A549 (cell line): ENCODE data around the gene NEUROD1.

Source experiments
- CTCF ChIP-seq: fragments of >200 bp; sonication (Bioruptor Twin); formaldehyde crosslinking; IDR thresholded peaks from 3 replicates; pipeline ENCODE4 v1.5.1; 2016
- RNF2 ChIP-seq: fragments of 200-600 bp; sonication (generic); IDR thresholded peaks from 2 replicates; pipeline ENCODE4 v1.6.1; 2016; ENCODE audit warnings: low read depth, mild to moderate bottlenecking, antibody characterized with exemption, moderate library complexity, borderline replicate concordance
- SREBF2 ChIP-seq: fragments of 450-650 bp; IDR thresholded peaks from 2 replicates; pipeline ENCODE4 v1.6.1; 2014; ENCODE audit warnings: mild to moderate bottlenecking, moderate library complexity
- TF ChIP-seq, protein P1 (sequence below): IDR thresholded peaks from 2 replicates; pipeline ENCODE4 v1.6.1; 2012

DNA sequence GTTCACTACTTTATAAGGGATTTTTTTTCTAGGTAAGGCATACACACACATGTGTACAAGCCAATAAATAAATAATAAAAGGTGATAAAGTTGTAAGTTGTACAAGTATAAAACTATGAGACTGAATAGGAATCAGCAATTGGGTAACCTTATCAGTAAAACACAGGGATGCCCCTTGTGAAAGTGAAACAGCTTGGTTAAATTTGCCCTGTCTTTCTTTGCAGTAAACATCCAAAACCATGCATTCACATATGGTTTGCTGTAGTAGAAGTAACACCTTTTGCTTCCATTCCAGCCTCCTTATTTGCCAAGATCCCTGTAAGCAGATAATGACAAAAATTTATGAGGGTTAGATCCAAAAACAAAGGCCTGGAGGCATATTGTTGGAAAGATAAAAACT, 44.3 kb upstream of the NEUROD1 start:
- TF ChIP-seq, protein P1, sequence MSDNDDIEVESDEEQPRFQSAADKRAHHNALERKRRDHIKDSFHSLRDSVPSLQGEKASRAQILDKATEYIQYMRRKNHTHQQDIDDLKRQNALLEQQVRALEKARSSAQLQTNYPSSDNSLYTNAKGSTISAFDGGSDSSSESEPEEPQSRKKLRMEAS: no peak
- TF ChIP-seq CTCF: no peak
- no peak for TF ChIP-seq RNF2
- TF ChIP-seq SREBF2: no peak
